GM12891 (cell line): ENCODE measurements around the gene MBD2.

Experiments used
- POLR2A ChIP-seq: IDR thresholded peaks from 2 replicates; pipeline ENCODE4 v1.6.1; 2011; ENCODE audit warnings: low read depth, low read length, control low read depth
- POLR2AphosphoS5 ChIP-seq: IDR thresholded peaks from 2 replicates; pipeline ENCODE4 v1.6.1; 2011; ENCODE audit warnings: low read depth, low read length, control low read depth
- POU2F2 ChIP-seq: IDR thresholded peaks from 2 replicates; pipeline ENCODE4 v1.6.1; 2011; ENCODE audit warnings: low read depth, mild to moderate bottlenecking, control low read depth, low read length, moderate library complexity
- SPI1 ChIP-seq: IDR thresholded peaks from 2 replicates; pipeline ENCODE4 v1.6.1; 2011; ENCODE audit warnings: low read depth, low read length, control low read depth
- TAF1 ChIP-seq: IDR thresholded peaks from 2 replicates; pipeline ENCODE4 v1.6.1; 2011; ENCODE audit warnings: low read depth, low read length, control low read depth

GRCh38 chr18:54184836-54185235 is 39.6 kb downstream of the MBD2 start:
- TF ChIP-seq POLR2A (no peak), POLR2AphosphoS5 (no peak), TAF1 (no peak), SPI1 (no peak), POU2F2 (no peak)
